ENCODE measurements around the gene HAPLN3.

DNA sequence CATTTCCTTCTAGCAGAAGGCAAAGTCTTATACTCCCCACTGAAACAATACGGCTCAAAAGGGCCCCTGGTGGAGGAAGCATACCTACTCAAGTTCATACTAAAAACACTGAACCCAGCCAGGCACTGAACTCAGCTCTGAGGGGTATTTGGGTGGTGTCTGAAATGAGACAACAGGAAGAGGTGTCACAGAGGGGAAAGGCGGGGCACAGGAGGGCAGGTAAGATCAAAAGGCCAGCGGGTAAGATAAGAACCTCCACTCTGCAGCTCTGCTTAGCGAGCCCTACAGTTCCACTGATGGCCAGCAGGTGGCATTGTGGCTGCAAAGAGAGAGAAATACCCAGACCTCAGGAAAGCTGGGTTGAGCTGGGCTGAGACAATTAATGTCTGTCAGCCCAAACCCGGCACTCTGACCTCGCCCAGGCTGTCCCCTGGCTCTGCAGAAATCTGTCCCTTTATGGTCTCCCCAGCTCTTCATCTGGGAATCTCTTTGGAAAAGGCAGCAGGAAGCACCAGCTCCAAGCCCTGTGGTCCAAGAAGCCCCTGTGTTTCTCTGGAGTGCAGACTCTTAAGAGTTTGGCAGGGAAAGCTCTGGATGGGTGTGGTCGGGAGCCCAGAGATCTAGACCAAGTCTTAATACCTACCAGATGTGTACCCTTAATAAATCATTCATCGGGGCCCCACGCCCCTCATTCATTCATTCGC lies 9.4 kb upstream of the HAPLN3 start:
- TF ChIP-seq, protein P1, sequence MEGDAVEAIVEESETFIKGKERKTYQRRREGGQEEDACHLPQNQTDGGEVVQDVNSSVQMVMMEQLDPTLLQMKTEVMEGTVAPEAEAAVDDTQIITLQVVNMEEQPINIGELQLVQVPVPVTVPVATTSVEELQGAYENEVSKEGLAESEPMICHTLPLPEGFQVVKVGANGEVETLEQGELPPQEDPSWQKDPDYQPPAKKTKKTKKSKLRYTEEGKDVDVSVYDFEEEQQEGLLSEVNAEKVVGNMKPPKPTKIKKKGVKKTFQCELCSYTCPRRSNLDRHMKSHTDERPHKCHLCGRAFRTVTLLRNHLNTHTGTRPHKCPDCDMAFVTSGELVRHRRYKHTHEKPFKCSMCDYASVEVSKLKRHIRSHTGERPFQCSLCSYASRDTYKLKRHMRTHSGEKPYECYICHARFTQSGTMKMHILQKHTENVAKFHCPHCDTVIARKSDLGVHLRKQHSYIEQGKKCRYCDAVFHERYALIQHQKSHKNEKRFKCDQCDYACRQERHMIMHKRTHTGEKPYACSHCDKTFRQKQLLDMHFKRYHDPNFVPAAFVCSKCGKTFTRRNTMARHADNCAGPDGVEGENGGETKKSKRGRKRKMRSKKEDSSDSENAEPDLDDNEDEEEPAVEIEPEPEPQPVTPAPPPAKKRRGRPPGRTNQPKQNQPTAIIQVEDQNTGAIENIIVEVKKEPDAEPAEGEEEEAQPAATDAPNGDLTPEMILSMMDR (conservative IDR thresholded peaks at IDR 0.05) = peak; percentile 95
- no peak for TF ChIP-seq EZH2 (IDR thresholded peaks at IDR 0.05; ENCODE audit: low read depth)
